SU-DHL-6 (cell line): ENCODE results near the gene INPP5B.

Source experiments
- CTCF ChIP-seq: fragments of 200-600 bp; sonication (generic); IDR thresholded peaks from one replicate; pipeline ENCODE4 v1.5.1; 2017; ENCODE audit warnings: antibody characterized with exemption, mild to moderate bottlenecking, low read length, moderate library complexity; ENCODE audit not compliant: insufficient read depth, poor library complexity, severe bottlenecking
- EZH2phosphoT487 ChIP-seq: fragments of 200-600 bp; sonication (generic), shearing (Covaris generic); conservative IDR thresholded peaks from 2 replicates; pipeline ENCODE4 v1.6.1; 2018; ENCODE audit warnings: mild to moderate bottlenecking, antibody characterized with exemption, low read length, moderate library complexity, mixed read lengths

GRCh38 chr1:37893673-37894072 is 53.2 kb downstream of the INPP5B start:
- TF ChIP-seq CTCF, result no peak
- no peak for TF ChIP-seq EZH2phosphoT487
